ENCODE results near the gene PPP1R7.
A peak's percentile ranks its signal among the peaks of the same experiment; 100 is the strongest.

Gene PPP1R7

GRCh38 chr2:241128266-241128665 lies 22.0 kb upstream of the PPP1R7 start:
- Histone ChIP-seq H3K4me3 (replicated peaks; ENCODE audit: low read depth, low read length) (no peak overlapping the region), H3K27me3 (replicated peaks; ENCODE audit: control insufficient read depth, insufficient read depth, low read length) (no peaks in the 10 kb centered on the region), H3K36me3 (ENCODE audit: control insufficient read depth, insufficient read depth, low read length) (peaks cover 18% of the 10 kb centered on the region)
- TF ChIP-seq CTCF (IDR thresholded peaks at IDR 0.05; ENCODE audit: insufficient read depth, low read length, poor library complexity, severe bottlenecking): no peak
- DNase-seq (ENCODE audit: extremely low read depth, insufficient read length): no peak

GRCh38 chr2:241129086-241129871 lies 21.0 kb upstream of the PPP1R7 start:
- TF ChIP-seq CTCF (IDR thresholded peaks at IDR 0.05; ENCODE audit: insufficient read depth, low read length, poor library complexity, severe bottlenecking): no peak
- H3K27me3 ChIP-seq (replicated peaks; ENCODE audit: control insufficient read depth, insufficient read depth, low read length): no peaks in the 10 kb centered on the region
- peaks cover 18% of the 10 kb centered on the region for H3K36me3 ChIP-seq (ENCODE audit: control insufficient read depth, insufficient read depth, low read length)
- no peak overlapping the region for H3K4me3 ChIP-seq (replicated peaks; ENCODE audit: low read depth, low read length)
- DNase-seq (ENCODE audit: extremely low read depth, insufficient read length): peak; percentile 49

GRCh38 chr2:241130316-241130715 lies 20.0 kb upstream of the PPP1R7 start:
- no peak for DNase-seq (ENCODE audit: extremely low read depth, insufficient read length)
- peaks cover 20% of the 10 kb centered on the region for H3K36me3 ChIP-seq (ENCODE audit: control insufficient read depth, insufficient read depth, low read length)
- no peak for TF ChIP-seq CTCF (IDR thresholded peaks at IDR 0.05; ENCODE audit: insufficient read depth, low read length, poor library complexity, severe bottlenecking)
- no peak overlapping the region for H3K4me3 ChIP-seq (replicated peaks; ENCODE audit: low read depth, low read length)
- H3K27me3 ChIP-seq (replicated peaks; ENCODE audit: control insufficient read depth, insufficient read depth, low read length): no peaks in the 10 kb centered on the region

- TF ChIP-seq CTCF (IDR thresholded peaks at IDR 0.05; ENCODE audit: insufficient read depth, low read length, poor library complexity, severe bottlenecking): no peak
- DNase-seq (ENCODE audit: extremely low read depth, insufficient read length): no peak
Observed at GRCh38 chr2:241131531-241131930, 18.7 kb upstream of the PPP1R7 start.

GRCh38 chr2:241132538-241133435 lies 17.5 kb upstream of the PPP1R7 start:
- no peak for TF ChIP-seq CTCF (IDR thresholded peaks at IDR 0.05; ENCODE audit: insufficient read depth, low read length, poor library complexity, severe bottlenecking)
- DNase-seq (ENCODE audit: extremely low read depth, insufficient read length): no peak
- peaks cover 25% of the 10 kb centered on the region for H3K36me3 ChIP-seq (ENCODE audit: control insufficient read depth, insufficient read depth, low read length)
- H3K27me3 ChIP-seq (replicated peaks; ENCODE audit: control insufficient read depth, insufficient read depth, low read length): no peaks in the 10 kb centered on the region
- no peak overlapping the region for H3K4me3 ChIP-seq (replicated peaks; ENCODE audit: low read depth, low read length)

More at GRCh38 chr2:241131531-241131930, 18.7 kb upstream of the PPP1R7 start:
- peaks cover 20% of the 10 kb centered on the region for H3K36me3 ChIP-seq (ENCODE audit: control insufficient read depth, insufficient read depth, low read length)
- no peak overlapping the region for H3K4me3 ChIP-seq (replicated peaks; ENCODE audit: low read depth, low read length)
- H3K27me3 ChIP-seq (replicated peaks; ENCODE audit: control insufficient read depth, insufficient read depth, low read length): no peaks in the 10 kb centered on the region
